H1 (cell line): Measurements from ENCODE around the gene DNAI2. TPM values are rescaled to one million over a fixed set of nuclear protein-coding genes. Genes with fewer than 3 reads are reported as not detected.

Experiments
- CTCF ChIA-PET: fragments of 300-600 bp; sonication (Branson Sonifier 250); formaldehyde crosslinking; loops from one replicate; lab custom pipeline; 2021; ENCODE audit not compliant: partially characterized antibody; lab: Charles Lee
- POLR2A ChIA-PET: fragments of 300-600 bp; sonication (Branson Sonifier 250); formaldehyde crosslinking; loops from one replicate; lab custom pipeline; 2021; ENCODE audit warnings: inconsistent platforms; ENCODE audit not compliant: partially characterized antibody; lab: Charles Lee
- DNase-seq, 2 experiments: peaks; one replicate each; pipeline versions ENCODE4 v3.0.0 to v3.0.0-alpha.2; 2010 to 2022; ENCODE audit warnings: low spot score in 2 of 2, low read depth in 1 of 2, mixed read lengths in 1 of 2
- FAIRE-seq: peaks from 2 replicates; lab custom pipeline; 2011; peaks lifted over from hg19 to GRCh38; lab: Jason Lieb, UNC
- H2AFZ ChIP-seq: 2 replicates; pipeline ENCODE4 v1.8.1; 2012; ENCODE audit warnings: low read length, inconsistent platforms
- H2AK5ac ChIP-seq: 2 replicates; pipeline ENCODE4 v1.6.1; 2013; ENCODE audit warnings: low read depth, low read length
- H2BK120ac ChIP-seq: replicated peaks from 2 replicates; pipeline ENCODE3; 2013; ENCODE audit warnings: low read depth, low read length, inconsistent platforms
- H2BK12ac ChIP-seq: 2 replicates; pipeline ENCODE4 v1.6.1; 2013; ENCODE audit warnings: low read depth, low read length
- H2BK15ac ChIP-seq: 2 replicates; pipeline ENCODE4 v1.6.1; 2013; ENCODE audit warnings: low read length
- H2BK20ac ChIP-seq: 2 replicates; pipeline ENCODE4 v1.6.1; 2013; ENCODE audit warnings: low read length
- H2BK5ac ChIP-seq: 2 replicates; pipeline ENCODE4 v1.6.1; 2013; ENCODE audit warnings: low read depth, low read length
- H3K14ac ChIP-seq: 2 replicates; pipeline ENCODE4 v1.6.1; 2013; ENCODE audit warnings: inconsistent platforms; ENCODE audit not compliant: insufficient read length
- H3K18ac ChIP-seq: 2 replicates; pipeline ENCODE4 v1.6.1; 2013; ENCODE audit warnings: low read length; ENCODE audit errors: extremely low read depth
- H3K23ac ChIP-seq: 2 replicates; pipeline ENCODE4 v1.6.1; 2013; ENCODE audit warnings: inconsistent platforms; ENCODE audit not compliant: insufficient read length
- H3K23me2 ChIP-seq: 2 replicates; pipeline ENCODE4 v1.6.1; 2013; ENCODE audit warnings: low read depth, low read length
- H3K27ac ChIP-seq: 2 replicates; pipeline ENCODE4 v1.6.1; 2011; ENCODE audit warnings: low read depth, low read length, inconsistent platforms
- H3K27me3 ChIP-seq, 4 experiments: replicated peaks in 1 of 4; 1 replicate in 1 of 4; 2 replicates in 3 of 4; pipeline versions ENCODE4 v1.6.1 to v1.8.1; 2011 to 2013; ENCODE audit warnings: low read length in 3 of 4, mild to moderate bottlenecking in 3 of 4, inconsistent platforms in 2 of 4, mixed read lengths in 2 of 4, moderate library complexity in 1 of 4; ENCODE audit not compliant: control insufficient read depth in 3 of 4, insufficient read depth in 3 of 4; ENCODE audit errors: extremely low read depth in 1 of 4
- H3K36me3 ChIP-seq, 4 experiments: 2 replicates each; pipeline versions ENCODE4 v1.6.1 to v1.8.1; 2011 to 2013; ENCODE audit warnings: mild to moderate bottlenecking in 4 of 4, low read length in 3 of 4, moderate library complexity in 2 of 4, control low read depth in 1 of 4, inconsistent platforms in 1 of 4; ENCODE audit not compliant: insufficient read depth in 4 of 4, control insufficient read depth in 2 of 4
- H3K4ac ChIP-seq: replicated peaks from 2 replicates; pipeline ENCODE3; 2013; ENCODE audit warnings: low read length, low read depth, mixed read lengths, inconsistent platforms; ENCODE audit not compliant: insufficient read length
- H3K4me1 ChIP-seq, 4 experiments: replicated peaks in 1 of 4; 1 replicate in 1 of 4; 2 replicates in 3 of 4; pipeline versions ENCODE4 v1.6.1 to v1.8.1; 2011 to 2013; ENCODE audit warnings: low read length in 3 of 4, inconsistent platforms in 2 of 4, mixed read lengths in 1 of 4; ENCODE audit not compliant: insufficient read depth in 4 of 4, control insufficient read depth in 3 of 4
- H3K4me2 ChIP-seq, 2 experiments: 2 replicates each; pipeline versions ENCODE4 v1.6.1 to v1.8.1; 2011 to 2013; ENCODE audit warnings: low read depth in 2 of 2, low read length in 2 of 2, control low read depth in 1 of 2, inconsistent platforms in 1 of 2, mild to moderate bottlenecking in 1 of 2; ENCODE audit not compliant: insufficient read depth in 1 of 2
- H3K4me3 ChIP-seq, 4 experiments: fragments of 200-600, 300-600 bp in 1 of 4; sonication (generic), shearing (Covaris generic), sonication (Bioruptor Twin) in 1 of 4; 2 replicates each; pipeline versions ENCODE4 v1.5.1 to v1.8.1; 2011 to 2016; ENCODE audit warnings: low read length in 4 of 4, low read depth in 3 of 4, control low read depth in 2 of 4, inconsistent platforms in 2 of 4, mild to moderate bottlenecking in 2 of 4, mixed read lengths in 1 of 4, moderate library complexity in 1 of 4; ENCODE audit not compliant: insufficient read depth in 2 of 4; ENCODE audit errors: extremely low read depth in 1 of 4
- H3K56ac ChIP-seq: replicated peaks from 2 replicates; pipeline ENCODE3; 2013; ENCODE audit warnings: low read depth, mild to moderate bottlenecking, mixed read lengths, low read length, inconsistent platforms; ENCODE audit not compliant: insufficient read length
- H3K79me1 ChIP-seq: 2 replicates; pipeline ENCODE4 v1.6.1; 2013; ENCODE audit warnings: low read depth, low read length, control low read depth
- H3K79me2 ChIP-seq, 2 experiments: 2 replicates each; pipeline versions ENCODE4 v1.6.1 to v1.8.1; 2012 to 2013; ENCODE audit warnings: low read length in 2 of 2, mild to moderate bottlenecking in 2 of 2, inconsistent platforms in 1 of 2; ENCODE audit not compliant: insufficient read depth in 2 of 2, control insufficient read depth in 1 of 2
- H3K9ac ChIP-seq, 4 experiments: replicated peaks in 1 of 4; 1 replicate in 1 of 4; 2 replicates in 3 of 4; pipeline versions ENCODE4 v1.6.1 to v1.8.1; 2011 to 2013; ENCODE audit warnings: low read depth in 3 of 4, low read length in 3 of 4, control low read depth in 2 of 4, mild to moderate bottlenecking in 2 of 4, moderate library complexity in 2 of 4, inconsistent platforms in 1 of 4; ENCODE audit errors: extremely low read depth in 1 of 4
- H3K9me3 ChIP-seq, 2 experiments: 2 replicates each; pipeline versions ENCODE4 v1.6.1 to v1.8.1; 2012 to 2013; ENCODE audit warnings: mild to moderate bottlenecking in 2 of 2, moderate library complexity in 2 of 2, control low read depth in 1 of 2, inconsistent platforms in 1 of 2, low read depth in 1 of 2, low read length in 1 of 2, mixed read lengths in 1 of 2; ENCODE audit not compliant: insufficient read depth in 2 of 2
- H4K20me1 ChIP-seq, 2 experiments: replicated peaks in 1 of 2; 2 replicates each; pipeline versions ENCODE3 to v1.8.1; 2011 to 2013; ENCODE audit warnings: inconsistent platforms in 2 of 2, low read length in 2 of 2, mild to moderate bottlenecking in 1 of 2; ENCODE audit not compliant: insufficient read depth in 2 of 2, control insufficient read depth in 1 of 2
- H4K5ac ChIP-seq: 2 replicates; pipeline ENCODE4 v1.6.1; 2013; ENCODE audit warnings: low read length, low read depth, mixed read lengths, inconsistent platforms; ENCODE audit not compliant: insufficient read length
- H4K8ac ChIP-seq: 2 replicates; pipeline ENCODE4 v1.8.0; 2013; ENCODE audit warnings: mild to moderate bottlenecking, moderate library complexity, low read length, inconsistent platforms; ENCODE audit not compliant: insufficient read depth; ENCODE audit errors: extremely low read depth
- H4K91ac ChIP-seq: replicated peaks from 2 replicates; pipeline ENCODE3; 2013; ENCODE audit warnings: low read length, mixed read lengths, inconsistent platforms; ENCODE audit not compliant: insufficient read length
- JUN ChIP-seq: IDR thresholded peaks from 2 replicates; pipeline ENCODE4 v1.6.1; 2011; ENCODE audit warnings: low read depth, mild to moderate bottlenecking, improper control_type of control experiment, low read length
- RBBP5 ChIP-seq: IDR thresholded peaks from 2 replicates; pipeline ENCODE4 v1.7.1; 2012; ENCODE audit warnings: low read depth, mild to moderate bottlenecking, inconsistent platforms, low read length, moderate library complexity, borderline replicate concordance
- SIX5 ChIP-seq: IDR thresholded peaks from 2 replicates; pipeline ENCODE4 v1.6.1; 2011; ENCODE audit warnings: mild to moderate bottlenecking, low read depth, low read length
- SUZ12 ChIP-seq: fragments of 200-600 bp; sonication (generic); IDR thresholded peaks from 2 replicates; pipeline ENCODE4 v1.6.1; 2012; ENCODE audit warnings: mild to moderate bottlenecking, inconsistent platforms, low read length, moderate library complexity, mixed read lengths
- WGBS, 2 experiments: shearing (Covaris generic) in 1 of 2; methylation state at CpG; one replicate each; pipeline versions ENCODE4 v1.1.6 to v1.1.7; 2013 to 2015; ENCODE audit warnings: low lambda C conversion rate in 2 of 2, mixed read lengths in 2 of 2, inconsistent platforms in 1 of 2, low coverage in 1 of 2, missing lambda C conversion rate in 1 of 2; ENCODE audit not compliant: insufficient replicate concordance in 2 of 2, insufficient coverage in 1 of 2, insufficient read length in 1 of 2; ENCODE audit errors: extremely low coverage in 1 of 2, missing lambda C conversion rate in 1 of 2; 5-methylcytosine and 5-hydroxymethylcytosine counted together
- polyA plus RNA-seq, 7 experiments: library from polyadenylated mRNA; depleted of rRNA in 3 of 7; stranded (reverse) in 5 of 7; unstranded in 2 of 7; fragments of >200 nt in 5 of 7; fragments of 200-250 nt in 2 of 7; gene quantifications; 1 replicate in 5 of 7; 2 replicates in 1 of 7; 4 replicates in 1 of 7; pipeline versions ENCODE4 v1.2.1 to v1.2.3, GENCODE V29; 2011 to 2013; ENCODE audit warnings: missing spikeins in 2 of 7, mixed read lengths in 2 of 7
- total RNA-seq: library from RNA; stranded (reverse); fragmentation: NEBNext Ultra II Directional; extraction: Animal tissue kit (Norgen Biotek cat#: 25700); gene quantifications from 2 replicates; pipeline ENCODE4 v1.2.1, GENCODE V29; 2021
- TF ChIP-seq, protein P1 (sequence below): IDR thresholded peaks from 2 replicates; pipeline ENCODE4 v1.6.1; 2011; ENCODE audit warnings: low read length, improper control_type of control experiment

Gene DNAI2
- total and polyA plus RNA-seq, 2 of the 8 experiments (the other 6 are each of a cell fraction or from before 2014, with no cell fraction given), result 0.08 to 0.15 TPM

- DNase-seq, result no peak
- no peak overlapping the region for H3K18ac ChIP-seq
- no peaks in the 10 kb centered on the region for H3K79me2 ChIP-seq
- no peak overlapping the region for H3K4ac ChIP-seq
- FAIRE-seq, result no peak
- H3K79me1 ChIP-seq, result no peaks in the 10 kb centered on the region
- H3K4me2 ChIP-seq, result no peak overlapping the region
- ChIA-PET CTCF (interaction anchor here (0.6 to 3.4 kb wide), 11 partner anchors 8 to 139 kb away, joined by 3 to 13 read pairs (median 4); no protein-coding TSS in a partner anchor), POLR2A (no interaction called here)
- no peak overlapping the region for H3K14ac ChIP-seq
- no peaks in the 10 kb centered on the region for H4K20me1 ChIP-seq
- no peaks in the 10 kb centered on the region for H3K23me2 ChIP-seq
- no peak overlapping the region for H4K8ac ChIP-seq
- H3K23ac ChIP-seq, result no peak overlapping the region
- no peak overlapping the region for H2AFZ ChIP-seq
- no peak overlapping the region for H2AK5ac ChIP-seq
- H3K9ac ChIP-seq, result no peak overlapping the region; a peak in 1 of 7 replicates
- H3K56ac ChIP-seq, result no peak overlapping the region
- H4K5ac ChIP-seq, result no peak overlapping the region
- no peak overlapping the region for H2BK20ac ChIP-seq
- no peak overlapping the region for H3K4me3 ChIP-seq
- H3K27me3 ChIP-seq, result no peaks in the 10 kb centered on the region; a peak in 1 of 7 replicates
- H3K36me3 ChIP-seq, result no peaks in the 10 kb centered on the region
- H2BK12ac ChIP-seq, result no peak overlapping the region
- H2BK5ac ChIP-seq, result no peak overlapping the region
- no peak overlapping the region for H2BK120ac ChIP-seq
- 91% methylated on average over 14 of the region's 15 CpGs; no CpG with 5 or more reads in 1 of the 2 experiments for WGBS, 2 experiments
- H3K9me3 ChIP-seq, result peaks cover 4 to 5% of the 10 kb centered on the region in 2 experiments; a peak in 2 of 4 replicates
- H3K27ac ChIP-seq, result no peak overlapping the region
- no peak overlapping the region for H4K91ac ChIP-seq
- no peak overlapping the region for H2BK15ac ChIP-seq
- no peaks in the 10 kb centered on the region for H3K4me1 ChIP-seq
- TF ChIP-seq JUN (no peak), SIX5 (no peak), RBBP5 (no peak), SUZ12 (no peak)
- TF ChIP-seq, protein P1, sequence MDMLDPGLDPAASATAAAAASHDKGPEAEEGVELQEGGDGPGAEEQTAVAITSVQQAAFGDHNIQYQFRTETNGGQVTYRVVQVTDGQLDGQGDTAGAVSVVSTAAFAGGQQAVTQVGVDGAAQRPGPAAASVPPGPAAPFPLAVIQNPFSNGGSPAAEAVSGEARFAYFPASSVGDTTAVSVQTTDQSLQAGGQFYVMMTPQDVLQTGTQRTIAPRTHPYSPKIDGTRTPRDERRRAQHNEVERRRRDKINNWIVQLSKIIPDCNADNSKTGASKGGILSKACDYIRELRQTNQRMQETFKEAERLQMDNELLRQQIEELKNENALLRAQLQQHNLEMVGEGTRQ, result no peak
These were observed 40.8 kb downstream of the DNAI2 start for GRCh38 chr17:74314877-74315276.
